Measurements from ENCODE around the gene TLE3.

TLE3 gene

GRCh38 chr15:70082281-70082900 lies 15.3 kb downstream of the TLE3 start:
- DNase-seq (ENCODE audit: low spot score), result no peak

DNA sequence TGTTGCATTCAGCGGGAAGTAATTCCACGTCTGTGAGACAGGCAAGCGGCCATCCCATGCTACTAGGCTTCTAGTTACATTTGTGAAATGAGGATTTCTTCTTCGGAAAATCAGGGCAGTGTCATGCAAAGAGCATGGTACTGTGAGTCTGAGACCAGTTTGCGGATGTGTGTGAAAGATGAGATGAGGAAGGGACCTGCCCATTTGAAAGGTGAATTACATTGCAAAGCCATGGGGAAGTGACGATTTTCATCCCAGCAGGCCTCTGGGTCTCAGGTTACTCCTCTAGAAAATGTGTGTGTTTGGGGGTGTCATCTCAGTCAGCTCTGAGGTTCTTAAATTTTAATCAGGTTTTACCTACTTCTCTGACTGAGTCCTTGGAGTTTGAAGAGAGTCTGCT lies 16.1 kb downstream of the TLE3 start:
- DNase-seq (ENCODE audit: low spot score), result no peak

- DNase-seq (ENCODE audit: low spot score), result no peak
Measured at GRCh38 chr15:70080347-70080746, 17.4 kb downstream of the TLE3 start.

DNA sequence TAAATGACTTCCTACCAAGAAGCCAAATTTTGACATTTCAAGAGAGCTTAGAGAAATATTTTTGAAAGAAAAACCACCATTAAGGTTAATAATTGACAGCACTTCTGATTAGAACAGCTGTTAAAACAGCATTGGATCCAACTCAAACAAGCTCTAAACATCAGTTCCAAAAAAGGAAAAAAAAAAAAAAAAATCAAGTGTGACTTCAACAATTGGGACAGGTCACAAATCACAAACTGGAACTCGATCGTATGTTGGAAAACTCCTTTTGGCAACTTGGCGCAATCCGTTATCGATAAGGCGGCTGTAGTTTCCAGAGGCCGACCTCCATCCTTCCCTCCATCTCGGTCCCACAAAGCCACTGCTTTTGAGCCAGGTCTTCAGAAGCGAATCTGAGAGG lies 17.8 kb downstream of the TLE3 start:
- DNase-seq (ENCODE audit: low spot score), result no peak

DNA sequence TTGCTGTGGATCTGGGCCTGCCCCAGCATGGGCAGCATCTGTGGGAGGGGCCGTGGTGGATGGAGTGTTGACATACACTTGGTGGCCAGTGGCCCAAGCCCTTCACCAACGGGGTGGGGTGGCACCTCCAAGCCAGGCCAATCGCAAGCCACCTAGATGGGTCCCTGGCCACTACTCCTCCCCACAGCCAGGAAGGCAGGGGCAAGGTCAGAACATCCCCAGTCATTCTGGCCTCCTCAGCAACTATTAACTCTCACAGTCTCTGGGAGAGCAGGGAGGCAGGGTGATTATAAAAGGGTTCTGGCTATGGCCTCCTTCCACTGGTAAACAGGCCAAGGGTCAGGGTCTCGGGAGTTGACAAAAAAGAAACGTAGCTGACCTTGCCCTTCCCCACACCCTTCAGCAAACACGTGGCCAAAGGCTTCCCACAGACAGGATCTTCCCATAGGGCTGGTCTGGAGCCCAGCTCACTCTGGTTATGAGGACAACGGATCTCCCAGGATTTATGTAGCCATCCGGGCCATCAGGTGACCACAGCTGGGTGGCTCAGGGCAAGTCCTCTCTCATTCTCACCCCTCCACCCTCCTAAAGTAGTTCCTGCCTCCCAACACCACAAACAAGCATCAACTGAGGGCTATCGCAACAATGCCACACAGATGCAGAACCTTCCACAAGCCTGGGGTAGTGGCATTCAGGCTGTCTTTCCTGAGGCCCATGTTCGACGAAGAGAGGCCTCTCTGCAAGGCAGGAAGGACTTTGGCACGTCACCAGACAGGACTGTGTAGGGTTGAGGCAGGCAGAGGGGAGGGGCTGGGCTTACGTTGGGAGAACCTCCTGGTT lies 18.9 kb downstream of the TLE3 start:
- no peak for DNase-seq (ENCODE audit: low spot score)

DNA sequence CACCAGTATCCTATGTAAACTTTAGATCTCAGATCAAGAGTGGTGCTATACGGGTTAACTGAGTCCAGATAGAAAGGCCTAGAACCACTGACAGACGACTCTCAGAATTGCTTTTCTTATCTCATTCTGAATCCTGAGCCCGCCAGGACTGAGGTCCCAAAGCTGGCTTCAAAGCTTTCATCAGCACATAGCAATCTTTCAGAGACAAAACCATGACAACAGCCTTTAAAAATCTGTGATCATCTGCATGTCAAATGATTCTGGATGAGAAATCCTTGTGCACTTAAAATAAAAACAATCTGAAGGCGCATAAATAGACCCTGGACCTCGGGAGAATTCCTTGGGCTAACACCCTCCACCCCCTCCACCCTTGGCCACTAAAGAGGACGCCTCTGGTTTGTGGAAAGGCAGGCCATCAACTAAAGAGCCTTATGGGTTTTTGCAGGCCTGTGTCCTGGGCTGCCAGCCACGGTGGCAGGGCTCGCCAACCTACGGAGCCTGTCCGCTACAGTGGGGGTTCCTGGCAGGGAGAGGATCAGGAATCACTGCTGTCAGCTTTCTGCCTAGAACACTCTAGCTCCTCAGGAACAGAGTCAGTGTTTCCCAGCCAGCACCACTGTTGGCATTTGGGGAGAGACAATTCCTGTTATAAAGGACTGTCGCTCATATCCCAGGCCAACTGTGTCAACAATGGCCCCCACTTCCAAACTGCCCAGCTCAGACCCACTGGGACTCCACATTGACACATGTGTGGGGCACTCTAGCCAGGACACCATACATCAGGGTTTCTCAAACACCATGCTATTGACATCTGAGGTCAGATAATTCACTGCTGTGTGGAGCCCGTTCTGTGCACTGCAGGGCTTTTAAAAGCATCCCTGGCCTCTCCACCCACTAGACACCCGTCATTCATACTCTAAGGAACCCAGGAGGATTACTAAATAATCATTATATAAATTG lies 20.2 kb downstream of the TLE3 start:
- DNase-seq (ENCODE audit: low spot score), result no peak

DNA sequence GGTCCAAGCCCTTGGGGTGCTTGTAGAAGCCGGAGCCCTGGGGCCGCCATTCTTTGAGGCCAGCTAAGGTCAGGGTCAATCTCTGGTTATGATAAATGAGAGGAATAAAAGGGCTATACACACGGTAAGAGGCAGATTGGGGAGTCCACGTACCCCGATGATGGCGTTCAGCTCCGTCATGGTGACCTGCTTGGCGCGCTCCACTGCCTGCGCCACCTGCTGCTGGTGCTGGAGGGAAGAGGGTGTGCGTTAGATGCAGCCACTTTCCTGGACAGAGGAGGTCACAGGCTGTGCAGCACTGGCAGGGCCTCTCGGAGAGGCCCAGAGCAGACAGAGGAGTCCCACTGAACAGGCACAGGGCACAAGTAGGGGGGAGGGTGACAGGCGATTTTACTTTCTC lies 23.3 kb downstream of the TLE3 start:
- no peak for DNase-seq (ENCODE audit: low spot score)

- no peak for DNase-seq (ENCODE audit: low spot score)
Measured at GRCh38 chr15:70072479-70072878, 25.2 kb downstream of the TLE3 start.

- DNase-seq (ENCODE audit: low spot score), result no peak
Measured at GRCh38 chr15:70071799-70072198, 25.9 kb downstream of the TLE3 start.

DNA sequence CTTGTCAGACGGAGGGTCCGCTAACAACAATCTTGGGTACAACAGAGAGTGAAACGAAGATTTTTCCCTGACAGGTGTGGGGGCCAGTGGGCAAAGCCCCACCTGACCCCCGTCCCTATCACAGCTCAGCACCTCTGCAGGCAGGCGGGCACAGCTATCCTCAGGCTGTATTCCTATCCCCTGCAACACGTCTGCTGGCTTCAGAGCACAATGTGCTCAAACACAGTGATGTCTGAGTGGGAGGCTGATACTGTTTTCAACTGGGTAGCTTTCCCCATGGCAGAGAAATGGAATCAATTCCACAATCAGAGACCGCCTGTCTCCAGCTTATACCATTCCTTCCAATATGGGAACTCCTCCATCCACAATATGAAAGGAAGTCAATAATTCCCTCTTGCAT lies 28.0 kb downstream of the TLE3 start:
- DNase-seq (ENCODE audit: low spot score), result no peak

DNA sequence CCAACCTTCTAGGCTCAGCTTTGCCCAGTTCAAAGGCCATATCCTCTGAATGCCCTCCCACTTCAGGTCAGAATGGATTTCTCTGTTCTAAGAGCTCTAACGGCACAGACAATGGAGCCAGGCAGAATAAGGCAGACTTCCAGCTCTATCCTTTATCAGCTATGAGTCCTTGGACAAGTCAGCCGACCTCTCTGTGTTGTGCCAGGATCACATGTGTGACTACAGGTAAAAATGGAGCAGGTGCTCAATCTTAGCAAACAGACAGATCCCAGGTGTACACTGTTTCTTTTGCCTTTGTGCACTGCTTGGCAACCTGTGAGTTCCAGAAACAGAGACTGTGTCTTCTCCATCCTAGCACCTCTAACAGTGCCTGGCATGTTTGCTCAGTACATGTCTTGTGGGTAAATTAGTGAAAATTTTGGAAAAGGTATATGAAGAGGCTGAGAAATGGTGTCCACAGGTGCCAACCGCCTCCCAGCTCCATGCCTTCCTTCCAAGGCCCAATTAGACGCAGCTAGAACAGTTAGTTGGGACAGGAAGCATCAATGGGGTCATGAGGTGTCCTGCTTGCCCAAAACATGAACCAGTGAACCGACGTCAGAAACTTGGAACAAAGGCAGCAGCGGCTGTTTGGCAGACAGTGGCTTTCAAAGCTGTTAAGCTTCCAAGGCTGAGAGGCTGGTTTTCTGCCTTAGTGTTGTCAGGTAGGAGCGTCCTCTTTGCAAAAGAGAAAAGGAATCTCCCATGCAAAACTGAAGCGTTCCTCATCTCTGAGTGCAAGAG lies 28.7 kb downstream of the TLE3 start:
- DNase-seq (ENCODE audit: low spot score), result no peak

DNA sequence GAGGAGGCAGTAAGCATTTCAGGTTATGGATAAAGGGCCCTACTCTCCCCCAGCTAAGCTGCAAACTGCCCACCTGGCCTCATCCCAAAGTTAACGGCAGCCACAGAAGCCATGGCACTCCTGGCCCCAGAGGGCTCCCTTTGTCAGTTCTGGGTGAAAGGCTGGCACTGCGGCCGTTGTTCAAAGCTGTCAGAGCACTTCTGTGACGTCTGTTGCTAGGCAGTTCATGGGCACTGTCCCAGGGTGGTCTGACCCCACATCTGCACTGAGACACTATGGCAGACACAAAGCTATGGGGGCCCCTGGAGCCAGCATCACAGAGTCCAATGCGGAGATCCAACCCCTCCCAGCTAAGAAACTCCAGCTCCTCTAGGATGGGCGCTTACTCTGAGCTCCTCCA lies 30.0 kb downstream of the TLE3 start:
- DNase-seq (ENCODE audit: low spot score), result no peak

DNA sequence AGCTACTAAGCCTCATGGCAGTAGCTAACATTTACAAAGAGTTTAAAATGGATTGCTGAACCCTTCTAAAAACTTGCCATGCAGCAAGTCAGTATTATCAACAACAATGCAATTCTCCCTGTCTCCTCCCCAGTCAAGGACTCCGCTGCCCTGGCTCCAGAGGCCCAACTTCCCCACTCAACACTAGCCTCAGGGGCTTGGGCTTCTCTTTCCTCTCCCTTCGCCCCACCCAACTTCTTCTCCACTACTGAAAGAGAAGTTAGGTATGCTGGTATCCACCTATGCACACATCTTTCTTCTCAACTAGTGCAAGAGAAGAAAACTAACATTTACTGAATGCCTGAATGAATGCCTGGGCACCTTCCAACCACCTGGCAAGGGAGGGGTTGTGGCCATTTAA lies 30.7 kb downstream of the TLE3 start:
- no peak for DNase-seq (ENCODE audit: low spot score)

GRCh38 chr15:70066447-70066846 lies 31.3 kb downstream of the TLE3 start:
- DNase-seq (ENCODE audit: low spot score), result no peak

DNA sequence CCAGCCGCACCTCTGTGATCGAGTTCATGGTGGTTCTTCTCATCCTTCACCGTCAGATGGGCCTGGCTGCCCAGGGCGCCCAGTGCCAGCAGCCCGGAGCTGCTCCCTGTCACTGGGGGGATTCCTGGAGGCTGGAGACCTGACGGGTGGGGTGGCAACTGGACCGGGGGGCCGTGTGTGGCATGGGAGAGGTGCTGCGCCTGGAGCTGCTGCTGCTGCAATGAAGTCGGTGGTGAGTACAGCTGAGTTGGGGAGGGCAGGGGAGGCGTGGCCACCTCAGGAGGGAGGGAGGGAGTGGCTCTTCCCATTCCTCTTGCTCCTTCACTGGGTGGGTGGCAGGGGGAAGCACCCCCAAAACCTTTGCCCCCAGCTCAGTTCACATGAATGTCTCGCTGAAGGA lies 31.7 kb downstream of the TLE3 start:
- DNase-seq (ENCODE audit: low spot score), result no peak

- DNase-seq (ENCODE audit: low spot score), result no peak
Measured at GRCh38 chr15:70065006-70065722, 32.6 kb downstream of the TLE3 start.

- no peak for DNase-seq (ENCODE audit: low spot score)
Measured at GRCh38 chr15:70064441-70064840, 33.3 kb downstream of the TLE3 start.

GRCh38 chr15:70063980-70064379 lies 33.7 kb downstream of the TLE3 start:
- no peak for DNase-seq (ENCODE audit: low spot score)

DNA sequence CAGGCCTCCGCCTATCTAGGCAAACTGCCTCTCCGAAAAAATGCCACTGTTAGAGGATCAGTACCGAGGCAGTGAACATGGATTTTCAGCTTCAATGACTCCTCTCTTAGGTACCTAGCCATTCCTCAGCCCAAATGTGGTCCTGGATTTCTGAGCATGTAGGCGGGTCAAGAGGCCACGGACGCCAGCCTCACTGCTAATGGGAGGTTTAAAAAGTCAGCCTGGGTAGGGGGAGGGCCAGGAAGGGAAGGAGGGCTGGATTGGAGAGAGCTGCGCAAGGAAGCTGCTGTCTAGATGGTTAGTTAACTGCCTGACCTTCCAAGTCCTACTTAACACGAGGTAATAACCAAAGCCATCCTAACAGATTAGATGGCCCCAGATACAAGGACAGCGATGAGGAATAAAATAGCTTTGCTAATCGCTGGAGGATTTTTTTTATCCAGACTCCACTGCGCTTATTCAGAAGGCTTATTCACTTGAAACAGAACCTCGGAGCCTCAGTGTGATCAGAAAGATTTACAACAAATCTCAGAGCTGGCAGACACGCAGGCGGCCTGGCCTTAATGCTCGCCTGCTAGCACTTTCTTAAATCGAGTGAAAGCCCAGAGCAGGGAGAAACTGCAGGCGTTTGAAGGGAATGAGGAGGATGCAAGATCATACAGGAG lies 34.3 kb downstream of the TLE3 start:
- DNase-seq (ENCODE audit: low spot score), result no peak

DNA sequence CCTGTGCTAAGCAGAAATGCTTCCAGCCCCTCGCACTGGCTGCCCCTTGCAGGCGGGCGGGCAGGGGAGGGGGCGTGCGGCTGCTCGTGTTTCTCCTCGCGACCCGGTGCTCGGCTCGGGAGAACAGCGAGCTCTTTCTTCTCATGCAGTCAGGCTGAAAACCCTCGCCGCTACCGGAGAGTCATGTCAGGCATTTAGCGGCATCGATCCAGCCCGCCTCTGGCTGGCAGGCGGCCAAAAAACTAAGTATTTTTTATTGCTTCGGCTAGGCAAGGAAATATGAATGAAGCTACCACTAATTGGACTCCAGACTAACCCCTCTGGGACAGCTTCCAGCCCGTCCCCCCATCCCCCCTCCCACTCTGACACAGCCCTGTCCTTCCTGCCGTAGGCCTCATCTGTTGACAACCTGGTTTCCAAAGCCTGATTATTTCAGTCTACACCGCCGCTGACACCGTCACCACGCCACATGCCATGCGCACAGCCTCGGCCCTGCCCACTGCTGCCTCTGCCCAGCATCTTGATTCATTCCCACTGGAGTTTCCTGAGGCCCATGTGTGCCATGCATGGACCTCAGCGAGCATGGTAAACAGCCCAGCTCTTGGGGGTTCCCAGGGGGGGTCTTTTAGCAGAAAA lies 35.3 kb downstream of the TLE3 start:
- no peak for DNase-seq (ENCODE audit: low spot score)

Data from CD4-positive, alpha-beta T cell treated with Interleukin-2 at 100 ng/mL for 4 hours (primary cell).